ENCODE data around the gene SLIT1.

Gene SLIT1

GRCh38 chr10:97066877-97067555 is 118.7 kb downstream of the SLIT1 start:
- no peak for TF ChIP-seq CTCF (IDR thresholded peaks at IDR 0.05)
- H3K9me3 ChIP-seq (ENCODE audit: control insufficient read depth, low read length): no peaks in the 10 kb centered on the region
- H3K4me3 ChIP-seq (ENCODE audit: low read depth, low read length): no peak overlapping the region
- no peaks in the 10 kb centered on the region for H3K36me3 ChIP-seq (ENCODE audit: control insufficient read depth, insufficient read depth, low read length)
- no peak overlapping the region for H3K4me2 ChIP-seq (ENCODE audit: low read length)
- H3K27me3 ChIP-seq (ENCODE audit: control insufficient read depth, insufficient read depth, low read length): no peaks in the 10 kb centered on the region
- H2AFZ ChIP-seq: no peak overlapping the region
- no peak overlapping the region for H3K27ac ChIP-seq
- no peaks in the 10 kb centered on the region for H3K4me1 ChIP-seq
- no peak overlapping the region for H3K9ac ChIP-seq
- no peaks in the 10 kb centered on the region for H3K79me2 ChIP-seq

GRCh38 chr10:97065686-97066660 is 119.8 kb downstream of the SLIT1 start:
- Histone ChIP-seq H3K9me3 (ENCODE audit: control insufficient read depth, low read length) (no peaks in the 10 kb centered on the region), H3K36me3 (ENCODE audit: control insufficient read depth, insufficient read depth, low read length) (no peaks in the 10 kb centered on the region), H3K9ac (no peak overlapping the region), H2AFZ (no peak overlapping the region), H3K27ac (no peak overlapping the region), H3K79me2 (no peaks in the 10 kb centered on the region), H3K4me1 (no peaks in the 10 kb centered on the region), H3K4me3 (ENCODE audit: low read depth, low read length) (no peak overlapping the region), H3K27me3 (ENCODE audit: control insufficient read depth, insufficient read depth, low read length) (no peaks in the 10 kb centered on the region), H3K4me2 (ENCODE audit: low read length) (no peak overlapping the region)
- no peak for TF ChIP-seq CTCF (IDR thresholded peaks at IDR 0.05)

GRCh38 chr10:97065128-97065527 is 120.6 kb downstream of the SLIT1 start:
- no peaks in the 10 kb centered on the region for H3K36me3 ChIP-seq (ENCODE audit: control insufficient read depth, insufficient read depth, low read length)
- no peaks in the 10 kb centered on the region for H3K4me1 ChIP-seq
- H3K27me3 ChIP-seq (ENCODE audit: control insufficient read depth, insufficient read depth, low read length): no peaks in the 10 kb centered on the region
- no peak overlapping the region for H3K27ac ChIP-seq
- no peaks in the 10 kb centered on the region for H3K79me2 ChIP-seq
- TF ChIP-seq CTCF (IDR thresholded peaks at IDR 0.05): no peak
- no peak overlapping the region for H2AFZ ChIP-seq
- no peaks in the 10 kb centered on the region for H3K9me3 ChIP-seq (ENCODE audit: control insufficient read depth, low read length)
- no peak overlapping the region for H3K4me2 ChIP-seq (ENCODE audit: low read length)
- H3K4me3 ChIP-seq (ENCODE audit: low read depth, low read length): no peak overlapping the region
- H3K9ac ChIP-seq: no peak overlapping the region

- Histone ChIP-seq H3K79me2 (no peaks in the 10 kb centered on the region), H3K9me3 (ENCODE audit: control insufficient read depth, low read length) (no peaks in the 10 kb centered on the region), H2AFZ (no peak overlapping the region), H3K4me2 (ENCODE audit: low read length) (no peak overlapping the region), H3K9ac (no peak overlapping the region), H3K4me3 (ENCODE audit: low read depth, low read length) (no peak overlapping the region), H3K27ac (no peak overlapping the region), H3K36me3 (ENCODE audit: control insufficient read depth, insufficient read depth, low read length) (no peaks in the 10 kb centered on the region), H3K27me3 (ENCODE audit: control insufficient read depth, insufficient read depth, low read length) (no peaks in the 10 kb centered on the region), H3K4me1 (no peaks in the 10 kb centered on the region)
- no peak for TF ChIP-seq CTCF (IDR thresholded peaks at IDR 0.05)
Observed at GRCh38 chr10:97063983-97064837, 121.5 kb downstream of the SLIT1 start.
